Astrocyte of the cerebellum (primary cell): Measurements from ENCODE around the gene CHST4.

Experiments used
- DNase-seq: peaks from one replicate; pipeline ENCODE4 v3.0.0-alpha.2; 2011; ENCODE audit warnings: low read depth
- H3K4me3 ChIP-seq: 2 replicates; pipeline ENCODE4 v1.5.1; 2011; ENCODE audit warnings: mild to moderate bottlenecking, low read depth, low read length, moderate library complexity
- CTCF ChIP-seq: IDR thresholded peaks from 2 replicates; pipeline ENCODE4 v1.5.1; 2012; ENCODE audit warnings: low read length, low read depth, moderate library complexity, mild to moderate bottlenecking; ENCODE audit errors: missing control alignments
- in situ Hi-C: cut with HindIII; loops from 2 replicates; pipeline ENCODE4 v1.10.0; 2017; ENCODE audit warnings: low sequenced_read_pairs

The CHST4 gene

GRCh38 chr16:71514476-71514875 is 11.8 kb upstream of the CHST4 start:
- in situ Hi-C loops: no loop called here
- no peak overlapping the region for H3K4me3 ChIP-seq
- no peak for DNase-seq
- no peak for TF ChIP-seq CTCF

- no peak overlapping the region for H3K4me3 ChIP-seq
- in situ Hi-C loops: no loop called here
- no peak for TF ChIP-seq CTCF
- no peak for DNase-seq
Observed at GRCh38 chr16:71515026-71515425, 11.2 kb upstream of the CHST4 start.

- no peak for DNase-seq
- in situ Hi-C loops: no loop called here
- no peak for TF ChIP-seq CTCF
- H3K4me3 ChIP-seq: no peak overlapping the region
Observed at GRCh38 chr16:71520550-71520949, 5.7 kb upstream of the CHST4 start.

- DNase-seq: no peak
- H3K4me3 ChIP-seq: no peak overlapping the region
- no peak for TF ChIP-seq CTCF
- in situ Hi-C loops: no loop called here
Observed at GRCh38 chr16:71524566-71525553, 1.4 kb upstream of the CHST4 start.

GRCh38 chr16:71528257-71528656 is 2.0 kb downstream of the CHST4 start:
- DNase-seq: no peak
- TF ChIP-seq CTCF: no peak
- in situ Hi-C loops: no loop called here
- no peak overlapping the region for H3K4me3 ChIP-seq

- H3K4me3 ChIP-seq: no peak overlapping the region
- in situ Hi-C loops: no loop called here
- no peak for TF ChIP-seq CTCF
- no peak for DNase-seq
Observed at GRCh38 chr16:71528863-71529262, 2.6 kb downstream of the CHST4 start.
